ENCODE data around the gene MTSS2.

DNA sequence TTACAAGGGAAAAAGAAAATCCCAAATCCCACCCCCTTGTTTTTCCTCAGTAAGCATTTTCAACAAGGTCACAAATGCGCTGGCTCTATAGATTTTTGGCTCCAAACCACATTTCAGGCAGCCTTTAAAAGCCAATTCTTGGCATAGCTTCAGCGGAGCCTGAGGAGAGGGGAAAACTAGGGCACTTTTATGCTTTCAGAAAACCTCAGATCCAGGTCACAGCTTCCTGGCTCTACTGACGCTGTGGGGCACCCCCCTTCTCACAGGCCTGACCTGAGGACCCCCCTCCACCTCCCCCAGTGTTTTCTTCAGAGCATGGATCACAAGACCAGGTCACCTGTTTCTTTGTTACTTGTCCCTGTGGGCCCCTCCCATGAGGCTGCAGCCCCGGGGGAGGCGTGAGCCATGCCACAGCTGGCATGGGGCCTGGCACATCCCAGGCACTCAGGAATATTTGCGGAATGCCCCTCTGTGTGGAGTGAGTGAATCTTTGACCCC is 30.1 kb upstream of the MTSS2 start:
- TF ChIP-seq, protein P1, sequence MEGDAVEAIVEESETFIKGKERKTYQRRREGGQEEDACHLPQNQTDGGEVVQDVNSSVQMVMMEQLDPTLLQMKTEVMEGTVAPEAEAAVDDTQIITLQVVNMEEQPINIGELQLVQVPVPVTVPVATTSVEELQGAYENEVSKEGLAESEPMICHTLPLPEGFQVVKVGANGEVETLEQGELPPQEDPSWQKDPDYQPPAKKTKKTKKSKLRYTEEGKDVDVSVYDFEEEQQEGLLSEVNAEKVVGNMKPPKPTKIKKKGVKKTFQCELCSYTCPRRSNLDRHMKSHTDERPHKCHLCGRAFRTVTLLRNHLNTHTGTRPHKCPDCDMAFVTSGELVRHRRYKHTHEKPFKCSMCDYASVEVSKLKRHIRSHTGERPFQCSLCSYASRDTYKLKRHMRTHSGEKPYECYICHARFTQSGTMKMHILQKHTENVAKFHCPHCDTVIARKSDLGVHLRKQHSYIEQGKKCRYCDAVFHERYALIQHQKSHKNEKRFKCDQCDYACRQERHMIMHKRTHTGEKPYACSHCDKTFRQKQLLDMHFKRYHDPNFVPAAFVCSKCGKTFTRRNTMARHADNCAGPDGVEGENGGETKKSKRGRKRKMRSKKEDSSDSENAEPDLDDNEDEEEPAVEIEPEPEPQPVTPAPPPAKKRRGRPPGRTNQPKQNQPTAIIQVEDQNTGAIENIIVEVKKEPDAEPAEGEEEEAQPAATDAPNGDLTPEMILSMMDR (IDR thresholded peaks at IDR 0.05; ENCODE audit: insufficient read depth, low read depth, low read length) = no peak
- no peak for TF ChIP-seq EZH2 (IDR thresholded peaks at IDR 0.05; ENCODE audit: insufficient read depth, low read length)
